Right cardiac atrium (tissue), 5 donors: Measurements from ENCODE around the gene FOXP4. TPM values are rescaled to one million over a fixed set of nuclear protein-coding genes. Genes with fewer than 3 reads are reported as not detected.
A peak's percentile ranks its signal among the peaks of the same experiment; 100 is the strongest.

Experiments
- ATAC-seq, 2 donors: fragments of 200-7000 bp; cut with Tn5 transposase; one replicate each; pipeline versions ENCODE4 v1.8.0 to v1.9.1; 2020; ENCODE audit warnings: moderate library complexity in 2 of 2, mild to moderate bottlenecking in 1 of 2
- DNase-seq, 3 donors: peaks; one replicate each; pipeline ENCODE4 v3.0.0-alpha.2; 2020
- H3K27ac ChIP-seq: one replicate; pipeline ENCODE4 v1.5.1; 2013; ENCODE audit warnings: mild to moderate bottlenecking, low read length, control low read depth, moderate library complexity
- H3K27me3 ChIP-seq: one replicate; pipeline ENCODE4 v1.6.1; 2013; ENCODE audit not compliant: control insufficient read depth, insufficient read depth
- H3K4me1 ChIP-seq: one replicate; pipeline ENCODE4 v1.6.1; 2013; ENCODE audit warnings: low read length; ENCODE audit not compliant: control insufficient read depth, insufficient read depth
- H3K4me3 ChIP-seq: one replicate; pipeline ENCODE4 v1.5.1; 2013; ENCODE audit warnings: low read length, control low read depth
- H3K9me3 ChIP-seq: one replicate; pipeline ENCODE4 v1.6.1; 2013; ENCODE audit warnings: low read length; ENCODE audit not compliant: control insufficient read depth
- WGBS: extraction: QIAGEN DNeasy Blood & Tissue Kit; methylation state at CpG from one replicate; pipeline ENCODE4 v1.1.7; 2013; 5-methylcytosine and 5-hydroxymethylcytosine counted together
- intact Hi-C, 4 donors: fragments of 100-400 bp; cut with DNase I; formaldehyde crosslinking; loops; one replicate each; pipeline versions ENCODE4 v1.11.0 to v1.14.0; 2022 to 2023
- polyA plus RNA-seq: library from polyadenylated mRNA; stranded (reverse); fragments of 200-250 nt; gene quantifications from one replicate; pipeline ENCODE4 v1.2.3, GENCODE V29; 2013
- total RNA-seq, 4 donors: library from RNA; stranded (reverse); fragmentation: NEBNext Ultra II Directional; extraction: Animal tissue kit (Norgen Biotek cat#: 25700); gene quantifications; one replicate each; pipeline ENCODE4 v1.2.1, GENCODE V29; 2021
- donor health status: healthy with polysubstance abuse.
- donor health status: DM: no; HTN: yes; CAD: no.
- donor health status: DM: no; HTN: no; CAD: no.
- donor health status: DM: no; HTN: yes; CAD: no; lungs with severe emphysema.
- donor health status: DM: yes; HTN: yes; CAD: no.

The FOXP4 gene
- total and polyA plus RNA-seq, 5 donors = 15.3 to 22.5 (median 21.8) TPM

GRCh38 chr6:41637194-41638001, 91.2 kb downstream of the FOXP4 start:
- ATAC-seq (peak in 1 of 2 donors; percentile 23), DNase-seq (no peak)
- no peaks in the 10 kb centered on the region for H3K4me1 ChIP-seq
- H3K27ac ChIP-seq = no peak overlapping the region
- intact Hi-C loops = no loop called here
- no peaks in the 10 kb centered on the region for H3K9me3 ChIP-seq
- 10% methylated on average over 54 of the region's 54 CpGs for WGBS
- peak overlapping the region; percentile 54 for H3K4me3 ChIP-seq
- no peaks in the 10 kb centered on the region for H3K27me3 ChIP-seq

GRCh38 chr6:41638002-41638934, 92.1 kb downstream of the FOXP4 start, which contains the start of gene MDFI:
Gene MDFI (plus strand): TSS chr6:41638468. CDS start chr6:41638750, 282 bp downstream.
- ATAC-seq (peak; percentile 42 to 51), DNase-seq (peak; percentile 48 to 85 (median 78))
- H3K27ac ChIP-seq = no peak within 1 kb of the TSS
- no peaks in the 10 kb centered on the region for H3K27me3 ChIP-seq
- H3K4me3 ChIP-seq = peak within 1 kb of the TSS; percentile 54
- WGBS = 1% methylated on average over 86 of the region's 86 CpGs
- intact Hi-C loops = no loop called here
- H3K4me1 ChIP-seq = no peaks in the 10 kb centered on the region
- no peaks in the 10 kb centered on the region for H3K9me3 ChIP-seq

GRCh38 chr6:41638935-41639808, 93.0 kb downstream of the FOXP4 start:
- Histone ChIP-seq H3K27ac (no peak overlapping the region), H3K27me3 (no peaks in the 10 kb centered on the region), H3K4me1 (no peaks in the 10 kb centered on the region), H3K9me3 (no peaks in the 10 kb centered on the region), H3K4me3 (peak overlapping the region; percentile 54)
- peak; percentile 25 to 46 for ATAC-seq
- intact Hi-C loops = no loop called here
- 19% methylated on average over 40 of the region's 40 CpGs for WGBS
- DNase-seq = peak; percentile 47 to 87 (median 85)

GRCh38 chr6:41639809-41640371, 93.7 kb downstream of the FOXP4 start:
- Histone ChIP-seq H3K27me3 (no peaks in the 10 kb centered on the region), H3K9me3 (no peaks in the 10 kb centered on the region), H3K27ac (peak overlapping the region; percentile 2), H3K4me3 (no peak overlapping the region), H3K4me1 (no peaks in the 10 kb centered on the region)
- peak in 2 of 3 donors; percentile 62 to 74 for DNase-seq
- WGBS = 61% methylated on average over 8 of the region's 8 CpGs
- ATAC-seq = peak; percentile 4 to 8
- intact Hi-C loops = no loop called here

GRCh38 chr6:41640426-41640825, 94.2 kb downstream of the FOXP4 start:
- Histone ChIP-seq H3K4me3 (no peak overlapping the region), H3K9me3 (no peaks in the 10 kb centered on the region), H3K4me1 (no peaks in the 10 kb centered on the region), H3K27ac (no peak overlapping the region), H3K27me3 (no peaks in the 10 kb centered on the region)
- peak in 1 of 2 donors; percentile 27 for ATAC-seq
- intact Hi-C loops = no loop called here
- 65% methylated on average over 7 of the region's 7 CpGs for WGBS
- peak; percentile 50 to 75 (median 66) for DNase-seq

GRCh38 chr6:41641352-41641925, 95.3 kb downstream of the FOXP4 start:
- H3K4me3 ChIP-seq = no peak overlapping the region
- H3K27me3 ChIP-seq = no peaks in the 10 kb centered on the region
- no peak overlapping the region for H3K27ac ChIP-seq
- no peaks in the 10 kb centered on the region for H3K4me1 ChIP-seq
- WGBS = 90% methylated on average over 9 of the region's 9 CpGs
- H3K9me3 ChIP-seq = no peaks in the 10 kb centered on the region
- ATAC-seq = no peak
- DNase-seq = no peak
- intact Hi-C loops = no loop called here

- 73% methylated on average over 11 of the region's 11 CpGs for WGBS
- Histone ChIP-seq H3K9me3 (no peaks in the 10 kb centered on the region), H3K4me1 (no peaks in the 10 kb centered on the region), H3K27me3 (no peaks in the 10 kb centered on the region), H3K4me3 (no peak overlapping the region), H3K27ac (no peak overlapping the region)
- ATAC-seq (no peak), DNase-seq (no peak)
- intact Hi-C loops = no loop called here
These were observed 96.1 kb downstream of the FOXP4 start for GRCh38 chr6:41642090-41642959.

GRCh38 chr6:41642960-41643898, 97.0 kb downstream of the FOXP4 start:
- Histone ChIP-seq H3K27me3 (no peaks in the 10 kb centered on the region), H3K27ac (no peak overlapping the region), H3K9me3 (no peaks in the 10 kb centered on the region), H3K4me1 (no peaks in the 10 kb centered on the region), H3K4me3 (no peak overlapping the region)
- no peak for DNase-seq
- intact Hi-C loops = no loop called here
- peak in 1 of 2 donors; percentile 30 for ATAC-seq
- 65% methylated on average over 10 of the region's 10 CpGs for WGBS

GRCh38 chr6:41643899-41644269, 97.7 kb downstream of the FOXP4 start:
- intact Hi-C loops = no loop called here
- no peaks in the 10 kb centered on the region for H3K4me1 ChIP-seq
- H3K4me3 ChIP-seq = no peak overlapping the region
- WGBS = 91% methylated on average over 4 of the region's 4 CpGs
- no peak for DNase-seq
- H3K9me3 ChIP-seq = no peaks in the 10 kb centered on the region
- H3K27ac ChIP-seq = no peak overlapping the region
- ATAC-seq = no peak
- H3K27me3 ChIP-seq = no peaks in the 10 kb centered on the region
